ENCODE results near the gene LRRC34. TPM values are rescaled to one million over a fixed set of nuclear protein-coding genes. Genes with fewer than 3 reads are reported as not detected.

Gene LRRC34
- total and polyA plus RNA-seq, 8 donors, result 2.4 to 15.3 (median 12.5) TPM

DNA sequence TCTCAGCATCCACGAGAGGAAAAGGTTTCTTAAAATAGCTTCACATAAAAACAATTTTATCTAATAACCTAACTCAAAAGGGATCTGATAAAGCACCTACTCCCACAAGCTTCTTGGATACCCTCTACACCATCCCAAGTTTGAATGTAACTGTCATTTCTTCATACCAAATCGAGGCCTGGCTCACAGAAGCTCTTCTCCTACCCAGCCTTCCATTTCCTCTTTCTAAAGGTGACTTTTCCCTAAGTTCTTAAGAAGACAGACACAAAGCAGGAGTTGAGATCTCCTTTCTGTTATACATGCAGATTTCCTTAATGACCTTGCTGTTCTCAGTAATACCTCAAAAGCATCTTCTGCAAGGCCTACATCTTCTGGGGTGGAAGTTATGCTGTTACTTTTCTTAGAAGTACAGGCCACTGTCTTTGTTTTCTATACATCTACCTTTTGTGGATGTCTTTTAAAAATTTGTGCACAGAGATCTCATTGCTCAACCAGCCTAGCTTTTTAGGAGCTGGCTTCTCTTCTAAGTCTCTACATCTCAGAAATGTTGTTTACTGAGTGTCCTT is 3.4 kb downstream of the LRRC34 start:
- H3K27me3 ChIP-seq, result peaks cover 0 to 6% of the 10 kb centered on the region in 2 donors
- H3K36me3 ChIP-seq, result no peaks in the 10 kb centered on the region
- ATAC-seq, result no peak
- intact Hi-C loops (cut with DNase I), result no loop called here
- TF ChIP-seq, protein P1, sequence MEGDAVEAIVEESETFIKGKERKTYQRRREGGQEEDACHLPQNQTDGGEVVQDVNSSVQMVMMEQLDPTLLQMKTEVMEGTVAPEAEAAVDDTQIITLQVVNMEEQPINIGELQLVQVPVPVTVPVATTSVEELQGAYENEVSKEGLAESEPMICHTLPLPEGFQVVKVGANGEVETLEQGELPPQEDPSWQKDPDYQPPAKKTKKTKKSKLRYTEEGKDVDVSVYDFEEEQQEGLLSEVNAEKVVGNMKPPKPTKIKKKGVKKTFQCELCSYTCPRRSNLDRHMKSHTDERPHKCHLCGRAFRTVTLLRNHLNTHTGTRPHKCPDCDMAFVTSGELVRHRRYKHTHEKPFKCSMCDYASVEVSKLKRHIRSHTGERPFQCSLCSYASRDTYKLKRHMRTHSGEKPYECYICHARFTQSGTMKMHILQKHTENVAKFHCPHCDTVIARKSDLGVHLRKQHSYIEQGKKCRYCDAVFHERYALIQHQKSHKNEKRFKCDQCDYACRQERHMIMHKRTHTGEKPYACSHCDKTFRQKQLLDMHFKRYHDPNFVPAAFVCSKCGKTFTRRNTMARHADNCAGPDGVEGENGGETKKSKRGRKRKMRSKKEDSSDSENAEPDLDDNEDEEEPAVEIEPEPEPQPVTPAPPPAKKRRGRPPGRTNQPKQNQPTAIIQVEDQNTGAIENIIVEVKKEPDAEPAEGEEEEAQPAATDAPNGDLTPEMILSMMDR (IDR thresholded peaks at IDR 0.05), result no peak
- H3K27ac ChIP-seq, result no peak overlapping the region
- no peak overlapping the region for H3K4me3 ChIP-seq
- no peaks in the 10 kb centered on the region for H3K9me3 ChIP-seq
- H3K4me1 ChIP-seq, result peaks cover 8 to 23% of the 10 kb centered on the region in 2 donors
- DNase-seq, result no peak

DNA sequence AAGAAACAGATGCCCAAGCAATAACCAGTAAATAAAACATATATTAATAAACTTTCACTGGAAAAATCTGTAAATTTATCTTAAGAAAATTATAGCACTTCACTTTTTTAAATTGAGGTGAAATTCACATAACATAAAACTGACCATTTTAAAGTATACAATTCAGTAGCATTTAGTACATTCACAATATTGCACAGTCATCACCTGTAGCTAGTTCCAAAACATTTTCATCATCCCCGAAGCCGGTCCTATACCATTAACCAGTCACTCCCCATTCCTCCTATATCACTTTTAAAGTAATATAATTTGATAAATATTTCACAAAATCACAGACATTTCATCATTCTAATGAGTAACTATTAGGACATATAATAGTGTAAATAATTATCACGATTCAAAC is 8.0 kb downstream of the LRRC34 start:
- no peak for ATAC-seq
- no peak overlapping the region for H3K27ac ChIP-seq
- no peak for DNase-seq
- H3K9me3 ChIP-seq, result no peaks in the 10 kb centered on the region
- no peaks in the 10 kb centered on the region for H3K36me3 ChIP-seq
- no peaks in the 10 kb centered on the region for H3K27me3 ChIP-seq
- intact Hi-C loops (cut with DNase I), result no loop called here
- no peaks in the 10 kb centered on the region for H3K4me1 ChIP-seq
- H3K4me3 ChIP-seq, result no peak overlapping the region
- TF ChIP-seq, protein P1 (IDR thresholded peaks at IDR 0.05), result no peak

DNA sequence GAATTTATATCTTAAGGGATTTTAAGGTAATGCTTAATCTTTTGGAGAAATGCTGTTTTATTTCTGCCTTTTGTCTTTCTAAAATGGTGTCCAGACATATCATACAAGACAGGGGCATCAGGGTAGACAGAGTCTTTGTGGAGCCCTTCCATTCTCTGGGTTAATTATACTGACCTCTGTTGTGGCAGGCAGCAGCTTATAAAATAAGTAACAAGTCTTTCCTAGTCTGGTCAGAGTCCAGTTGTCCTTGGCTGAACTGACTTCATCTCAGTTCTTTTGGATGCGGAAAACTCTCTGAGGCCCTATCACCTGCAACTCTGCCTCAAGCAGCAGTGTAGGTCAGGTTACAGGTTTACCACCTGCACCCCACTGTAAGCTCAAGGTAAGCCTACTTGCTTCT is 20.3 kb downstream of the LRRC34 start:
- no peak for ATAC-seq
- TF ChIP-seq, protein P1 (IDR thresholded peaks at IDR 0.05), result no peak
- Histone ChIP-seq H3K9me3 (no peaks in the 10 kb centered on the region), H3K4me3 (no peak overlapping the region), H3K27ac (no peak overlapping the region), H3K27me3 (no peaks in the 10 kb centered on the region), H3K4me1 (no peaks in the 10 kb centered on the region), H3K36me3 (peaks cover 0 to 41% of the 10 kb centered on the region in 2 donors)
- intact Hi-C loops (cut with DNase I), result no loop called here
- no peak for DNase-seq

DNA sequence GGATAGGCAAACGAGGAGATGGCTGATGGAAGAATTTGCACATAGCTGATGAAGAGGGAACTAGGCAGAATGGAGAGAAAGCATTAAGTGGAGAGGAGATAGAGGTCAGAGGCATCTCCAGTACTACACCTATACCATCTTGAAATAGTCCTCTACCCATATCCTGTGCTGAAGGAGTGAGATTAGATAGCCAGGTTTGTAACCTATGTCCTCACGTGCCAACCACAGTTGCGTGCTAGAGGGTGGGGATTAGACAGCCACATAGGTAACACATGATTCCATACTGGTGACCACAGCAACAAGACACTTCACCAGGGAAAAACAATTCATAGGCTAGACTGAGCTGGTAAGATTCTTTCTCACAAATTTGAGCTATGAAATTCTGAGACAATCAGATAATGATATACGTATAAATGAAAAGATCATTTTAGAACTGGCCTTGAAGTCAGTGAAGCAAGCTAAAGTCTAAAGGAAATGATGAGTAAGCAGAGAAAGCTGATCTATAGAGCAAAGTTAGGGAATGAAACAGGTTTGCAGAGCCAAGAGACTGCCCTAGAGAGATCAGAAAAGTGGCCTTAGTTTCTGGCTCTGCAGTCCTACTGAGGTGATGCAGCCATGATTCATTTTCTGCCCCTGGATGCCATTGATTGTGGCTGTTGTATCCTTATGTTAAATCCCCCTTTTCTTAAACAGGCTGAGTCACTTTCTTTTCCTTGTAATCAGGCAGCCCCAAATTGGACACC is 21.8 kb downstream of the LRRC34 start:
- Histone ChIP-seq H3K27me3 (no peaks in the 10 kb centered on the region), H3K4me1 (no peaks in the 10 kb centered on the region), H3K27ac (no peak overlapping the region), H3K4me3 (no peak overlapping the region), H3K9me3 (no peaks in the 10 kb centered on the region), H3K36me3 (peaks cover 0 to 55% of the 10 kb centered on the region in 2 donors)
- ATAC-seq (no peak), DNase-seq (no peak)
- intact Hi-C loops (cut with DNase I), result no loop called here
- TF ChIP-seq, protein P1 (IDR thresholded peaks at IDR 0.05), result no peak

DNA sequence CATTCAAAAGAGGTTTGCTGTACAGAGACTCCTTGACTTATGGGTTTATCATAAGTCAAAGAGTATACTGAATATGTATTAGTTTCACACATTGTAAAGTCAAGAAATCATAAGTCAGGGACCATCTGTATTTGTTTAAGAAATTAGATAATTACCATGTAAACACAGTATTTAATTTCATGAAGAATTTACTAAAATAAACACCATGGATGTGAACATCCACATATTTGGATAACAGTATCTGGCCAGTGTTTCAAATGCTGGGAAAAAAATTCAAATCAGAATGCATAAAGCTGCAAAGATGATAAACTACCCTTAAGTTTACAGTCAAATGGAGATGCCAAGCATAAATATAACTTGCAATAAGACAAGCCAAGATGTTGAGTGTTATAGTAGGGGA is 22.5 kb downstream of the LRRC34 start:
- DNase-seq (no peak), ATAC-seq (no peak)
- Histone ChIP-seq H3K4me1 (no peaks in the 10 kb centered on the region), H3K4me3 (no peak overlapping the region), H3K27me3 (no peaks in the 10 kb centered on the region), H3K9me3 (no peaks in the 10 kb centered on the region), H3K27ac (no peak overlapping the region), H3K36me3 (peaks cover 0 to 62% of the 10 kb centered on the region in 2 donors)
- intact Hi-C loops (cut with DNase I), result no loop called here
- TF ChIP-seq, protein P1 (IDR thresholded peaks at IDR 0.05), result no peak
